A172 (cell line): ENCODE measurements around the gene SETSIP. TPM values are rescaled to one million over a fixed set of nuclear protein-coding genes. Genes with fewer than 3 reads are reported as not detected.
A peak's percentile ranks its signal among the peaks of the same experiment; 100 is the strongest.
"Not testable (repeated sequence)": the region's sequence is repeated elsewhere in the genome, so short reads cannot be mapped to it uniquely, and the experiment has no call there.

Experiments used
- DNase-seq: peaks from one replicate; pipeline ENCODE4 v3.0.0-alpha.2; 2015; ENCODE audit warnings: low spot score
- total RNA-seq: library from RNA; depleted of rRNA; stranded (reverse); fragments of >200 nt; shearing (Covaris generic); gene quantifications from 2 replicates; pipeline ENCODE4 v1.2.3, GENCODE V29; 2014; rRNA removed

The SETSIP gene
- total RNA-seq, 1 experiment from 2014 or later: 1.00 TPM

DNA sequence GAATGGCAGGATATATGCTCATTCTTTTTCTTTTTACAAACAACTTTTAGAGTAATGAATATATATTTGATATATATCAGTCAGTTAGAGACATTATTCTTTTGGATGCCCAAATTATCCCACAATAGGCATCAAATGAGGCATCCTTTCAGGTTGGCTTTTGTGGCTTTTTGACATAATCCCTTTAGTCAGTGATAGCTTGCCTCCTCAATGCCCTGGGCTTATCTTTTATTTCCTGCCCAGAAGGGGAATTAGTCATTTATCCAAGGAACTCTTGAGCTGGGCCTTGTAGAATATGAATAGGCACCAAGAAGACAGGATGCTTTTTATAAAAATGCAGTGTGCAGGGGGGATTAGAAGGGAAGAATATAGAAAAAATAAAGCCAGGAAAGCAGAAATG lies 23.3 kb downstream of the SETSIP start:
- DNase-seq: peak; percentile 2

DNA sequence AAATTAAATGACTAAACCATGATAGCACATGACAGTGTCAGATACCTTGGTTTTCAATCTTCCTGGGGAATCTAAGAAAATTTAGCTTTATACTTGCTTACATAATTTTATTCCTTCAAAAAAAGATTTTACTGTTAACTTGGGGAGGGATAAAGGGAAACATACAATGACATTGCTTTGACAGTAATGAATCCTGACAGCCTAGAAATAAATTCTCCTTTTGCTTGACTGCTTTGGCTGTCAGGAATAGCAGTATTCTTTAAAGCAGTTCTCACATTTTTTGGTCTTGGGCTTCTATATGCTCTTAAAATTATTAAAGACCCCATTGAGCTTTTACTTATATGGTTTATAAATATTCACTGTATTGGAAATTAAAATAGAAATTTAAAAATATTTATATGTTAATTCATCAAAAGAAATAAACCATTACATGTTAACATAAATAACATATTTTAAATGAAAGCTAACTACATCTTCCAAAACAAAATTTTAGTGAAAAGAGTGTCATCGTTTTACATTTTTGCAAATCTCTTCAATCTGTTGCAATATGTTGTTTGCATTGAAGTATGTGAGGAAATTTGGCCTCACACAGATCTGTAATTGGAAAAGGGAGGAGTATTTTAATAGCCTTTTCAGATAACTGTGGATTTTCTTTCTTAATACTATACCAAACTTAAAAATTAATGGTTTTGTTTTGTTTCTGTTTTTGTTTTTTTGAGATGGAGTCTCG lies 29.3 kb downstream of the SETSIP start:
- DNase-seq: no peak

DNA sequence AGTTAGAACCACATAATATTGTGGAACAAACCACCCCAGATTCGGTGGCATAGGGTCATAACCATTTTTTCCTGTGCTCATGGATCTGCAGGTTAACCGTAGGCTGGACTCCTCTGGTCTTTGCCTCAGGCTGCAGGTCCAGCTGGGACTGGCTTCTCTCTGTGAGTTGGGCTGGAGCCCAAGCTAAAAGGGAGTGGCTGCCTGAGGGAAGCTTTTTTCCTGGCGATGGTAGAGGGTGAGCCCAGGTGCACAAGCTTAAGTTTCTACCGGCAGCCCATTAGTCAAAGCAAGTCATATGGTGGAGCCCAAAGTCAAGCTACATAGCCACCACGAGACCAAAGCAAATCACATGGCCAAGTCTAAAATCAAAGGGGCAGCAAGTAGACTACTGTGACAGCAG lies 31.6 kb downstream of the SETSIP start:
- DNase-seq: peak; percentile 1

DNA sequence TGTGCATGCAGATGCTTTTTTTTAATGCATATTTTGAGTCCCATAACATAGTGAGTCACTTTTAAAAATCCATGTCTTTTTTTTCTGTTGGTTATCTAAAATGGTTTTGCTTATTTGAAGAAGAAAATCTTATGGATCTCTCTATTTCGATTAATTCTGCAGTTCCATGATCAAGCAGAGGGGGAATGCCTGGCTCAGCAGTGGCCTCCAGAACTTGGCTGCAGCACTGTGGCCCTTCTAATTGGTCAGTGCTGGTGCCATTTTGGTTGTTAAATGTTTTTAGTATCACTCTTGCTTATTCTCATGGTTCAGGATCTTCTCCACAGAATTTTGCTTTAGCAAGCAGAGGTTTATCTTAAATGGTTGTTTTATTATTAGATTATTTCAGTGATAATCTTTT lies 34.2 kb downstream of the SETSIP start:
- no peak for DNase-seq

DNA sequence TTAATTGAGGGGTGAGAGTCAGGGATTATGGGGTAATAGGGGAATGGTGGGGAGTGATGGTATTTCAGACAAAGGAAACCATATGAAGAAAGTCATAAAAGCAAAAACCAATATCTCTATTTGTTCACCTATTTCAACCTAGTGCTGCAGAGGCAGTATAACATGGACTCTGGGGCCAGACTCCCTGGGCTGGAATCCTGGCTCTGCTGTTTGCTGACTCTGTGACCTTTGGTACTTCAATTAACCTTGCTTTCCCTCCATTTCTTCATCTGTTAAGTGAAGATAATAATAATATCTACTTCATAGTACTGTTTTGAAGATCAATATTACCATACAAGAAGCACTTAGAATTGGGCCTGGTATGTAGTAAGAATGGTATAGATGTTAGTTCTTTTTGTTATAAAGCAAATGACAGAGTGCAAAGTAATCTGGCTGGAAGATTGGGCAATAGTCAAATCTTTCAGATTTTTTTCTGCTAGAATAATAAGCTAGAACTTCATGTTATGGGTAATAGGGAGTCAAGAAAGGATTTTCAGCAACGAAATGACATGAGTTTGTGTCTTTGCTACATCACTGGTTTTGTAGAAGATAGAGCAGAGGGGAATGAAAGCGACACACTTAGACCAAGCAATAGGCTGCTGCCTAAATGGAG lies 36.4 kb downstream of the SETSIP start:
- DNase-seq: no peak

DNA sequence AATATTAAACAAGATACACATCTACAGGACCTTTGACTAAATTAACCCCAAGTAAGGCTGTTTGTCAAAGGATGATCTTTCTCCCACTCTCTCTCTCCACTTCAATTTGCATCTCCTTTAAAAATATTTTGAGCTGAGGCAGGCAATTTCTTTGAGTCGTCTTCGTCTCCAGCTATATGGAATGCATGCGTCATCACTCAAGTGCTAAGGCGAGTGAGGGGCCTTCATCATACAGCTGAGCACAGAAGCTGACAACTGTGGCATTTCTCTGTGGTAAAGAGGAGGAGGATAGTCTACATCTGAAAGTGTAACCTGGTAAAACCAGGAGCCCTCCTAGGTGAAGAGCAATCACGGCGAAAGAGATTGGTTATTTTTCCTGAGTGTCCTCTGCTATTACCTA lies 37.8 kb downstream of the SETSIP start:
- no peak for DNase-seq

DNA sequence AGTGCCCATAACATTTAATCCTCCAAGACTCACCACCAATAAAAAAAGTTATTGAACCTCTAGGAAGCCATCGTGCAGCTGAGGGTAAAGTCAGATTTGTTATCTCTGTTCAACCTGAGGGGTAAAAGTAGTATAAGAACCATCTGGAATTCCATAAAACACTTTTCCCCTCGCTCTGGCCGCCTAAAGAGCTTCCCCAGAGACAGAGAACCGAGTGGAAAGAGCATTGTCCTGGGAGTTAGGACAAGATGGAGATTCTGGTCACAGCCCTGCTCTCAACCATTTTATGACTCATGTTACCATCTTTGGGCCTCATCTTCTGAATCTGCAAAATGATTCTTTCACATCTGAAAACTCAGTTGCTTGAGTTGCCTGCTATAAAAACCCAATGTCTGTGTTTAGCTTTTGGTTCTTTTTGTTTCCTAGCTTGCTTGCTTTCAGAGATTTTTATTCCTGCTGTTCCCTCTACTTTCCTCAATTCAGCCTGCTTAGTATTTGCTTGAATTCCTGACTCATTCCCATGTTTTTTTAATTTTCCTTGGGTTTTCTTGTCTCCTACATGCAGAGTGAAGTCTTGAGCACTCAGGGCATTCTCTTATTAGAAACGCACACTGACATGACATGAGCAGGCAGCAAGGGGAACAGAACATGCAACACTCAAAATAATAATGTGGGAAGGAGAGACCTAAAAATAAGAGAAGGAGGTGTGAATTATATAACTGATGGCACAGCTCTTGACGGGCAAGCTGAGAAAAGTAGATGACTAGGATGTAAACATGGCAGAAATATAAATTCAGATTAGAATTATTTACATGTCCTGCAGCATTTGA lies 43.7 kb downstream of the SETSIP start:
- no peak for DNase-seq

DNA sequence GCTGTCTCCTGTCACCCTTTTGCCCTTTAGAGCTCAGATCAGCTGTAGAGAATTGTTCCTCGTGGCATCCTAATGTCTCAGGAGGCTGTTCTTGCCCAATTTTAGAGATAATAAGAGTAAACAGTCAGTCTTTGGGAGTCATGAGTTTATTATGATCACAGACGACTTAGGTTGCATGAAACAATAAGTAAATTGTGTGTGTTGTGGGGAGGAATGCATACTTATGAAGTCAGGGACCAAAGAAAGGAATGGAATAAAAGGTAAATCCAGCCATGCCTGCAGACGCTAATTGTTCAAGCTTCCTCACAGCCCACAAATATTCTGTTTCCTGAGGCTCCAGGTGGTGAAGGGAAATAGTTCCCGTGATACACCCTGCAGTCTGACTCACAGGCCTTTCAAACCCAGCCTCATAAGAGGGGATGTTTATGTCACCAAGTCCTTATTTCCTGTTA lies 44.5 kb downstream of the SETSIP start:
- peak; percentile 69 for DNase-seq

DNA sequence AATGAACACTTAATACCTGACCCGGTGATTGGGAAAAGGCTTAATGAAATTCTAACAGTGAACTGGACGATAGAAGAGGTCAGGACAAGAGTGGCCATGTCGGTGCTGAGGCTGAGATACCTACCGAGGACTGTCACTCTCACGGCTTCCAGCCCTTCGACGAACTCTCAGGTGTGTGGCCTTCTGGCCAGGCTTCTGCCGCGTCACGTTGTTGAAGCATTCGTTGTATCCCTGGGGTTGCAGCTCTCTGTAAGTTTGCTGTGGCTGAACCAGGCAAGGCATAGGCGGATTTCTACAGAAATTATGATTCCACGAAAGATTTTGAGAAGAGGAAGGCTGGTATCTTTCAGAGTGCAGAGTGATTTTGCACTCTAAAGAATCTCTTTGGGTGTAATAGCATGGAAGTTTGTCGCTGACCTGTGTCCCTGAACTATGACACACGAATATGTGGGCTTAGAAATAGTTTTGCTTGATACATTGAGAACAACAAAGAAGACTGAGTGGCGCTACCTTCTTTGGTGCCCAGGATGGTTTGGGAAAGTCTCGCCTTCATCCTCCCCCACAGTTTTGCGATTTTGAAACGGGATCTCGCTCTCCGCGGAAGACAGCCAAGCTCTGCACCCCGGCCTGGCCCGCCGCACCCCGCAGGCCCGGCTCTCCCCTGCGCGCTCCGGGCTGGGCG lies 45.8 kb downstream of the SETSIP start:
- no peak for DNase-seq

DNA sequence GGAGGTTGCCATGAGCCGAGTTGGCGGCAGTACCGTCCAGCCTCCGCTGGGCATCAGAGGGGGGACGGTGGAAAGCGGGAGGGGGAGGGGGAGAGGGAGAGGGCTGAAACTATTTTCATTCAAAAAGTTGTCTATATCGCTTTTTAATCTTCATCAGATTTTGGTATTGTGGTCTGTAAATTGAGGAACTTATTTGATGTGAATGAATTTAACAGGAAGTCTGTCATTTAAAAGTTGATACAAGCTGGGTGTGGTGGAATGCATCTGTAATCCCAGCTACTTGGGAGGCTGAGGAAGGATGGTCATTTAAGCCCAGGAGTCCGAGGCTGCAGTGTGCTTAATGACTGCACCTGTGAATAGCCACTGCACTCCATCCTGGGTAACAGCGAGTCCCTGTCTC lies 48.4 kb downstream of the SETSIP start:
- no peak for DNase-seq

DNA sequence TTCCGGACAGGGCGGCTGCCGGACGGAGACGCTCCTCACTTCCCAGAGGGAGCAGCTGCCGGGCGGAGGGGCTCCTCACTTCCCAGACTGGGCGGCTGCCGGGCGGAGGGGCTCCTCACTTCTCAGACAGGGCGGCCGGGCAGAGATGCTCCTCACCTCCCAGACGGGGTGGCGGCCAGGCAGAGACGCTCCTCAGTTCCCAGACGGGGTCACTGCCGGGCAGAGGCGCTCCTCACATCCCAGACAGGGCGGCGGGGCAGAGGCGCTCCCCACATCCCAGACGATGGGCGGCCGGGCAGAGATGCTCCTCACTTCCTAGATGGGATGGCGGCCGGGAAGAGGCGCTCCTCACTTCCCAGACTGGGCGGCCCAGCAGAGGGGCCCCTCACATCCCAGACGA lies 49.2 kb downstream of the SETSIP start:
- DNase-seq: not testable (repeated sequence)

Other genes starting within 250 kb of the SETSIP start
- 1.8 and 9.5 TPM in 2 replicates for gene TGFBR3, start 189.3 kb downstream of the SETSIP start, total RNA-seq
- gene BRDT, start 126.0 kb downstream of the SETSIP start, total RNA-seq: not detected in 2 replicates
- 8.3 and 8.9 TPM in 2 replicates for gene EPHX4, start 45.4 kb downstream of the SETSIP start, total RNA-seq
- gene BTBD8, start 4.9 kb upstream of the SETSIP start, total RNA-seq: 2.4 and 3.4 TPM in 2 replicates
- not detected in 2 replicates for gene C1orf146, start 142.5 kb upstream of the SETSIP start, total RNA-seq
- 11.0 and 11.9 TPM in 2 replicates for gene GLMN, start 223.6 kb upstream of the SETSIP start, total RNA-seq
- gene RPAP2, start 223.6 kb upstream of the SETSIP start, total RNA-seq: 17.5 and 19.1 TPM in 2 replicates